ENCODE measurements around the gene IL10RA. TPM values are rescaled to one million over a fixed set of nuclear protein-coding genes. Genes with fewer than 3 reads are reported as not detected.

The IL10RA gene
- total and polyA plus RNA-seq, 4 donors: 7.9 to 52.5 (median 28.2) TPM

DNA sequence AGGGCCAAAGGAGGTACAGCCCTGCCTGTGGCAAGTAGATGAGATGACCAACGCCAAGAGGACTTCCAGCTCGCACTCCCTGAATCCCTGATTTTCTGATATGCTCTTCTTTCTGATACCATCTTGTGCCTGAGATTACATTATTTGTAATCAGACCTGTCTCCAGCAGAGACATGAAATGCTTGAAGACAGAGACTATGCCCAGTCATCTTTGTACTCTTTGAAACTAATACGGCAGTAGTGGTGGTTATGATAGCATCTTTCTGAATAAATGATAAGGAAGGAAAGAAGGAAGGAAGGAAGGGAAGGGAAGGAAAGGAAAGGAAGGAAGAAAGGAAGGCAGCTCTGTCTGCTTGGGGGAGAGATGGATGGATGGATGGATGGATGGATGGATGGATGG, 27.8 kb downstream of the IL10RA start:
- H3K9me3 ChIP-seq (ENCODE audit: control insufficient read depth in 4 of 4, insufficient read depth in 3 of 4, low read length in 3 of 4): peaks cover 0 to 11% (median 0%) of the 10 kb centered on the region in 4 donors
- no peak for DNase-seq
- H3K9ac ChIP-seq (ENCODE audit: insufficient read depth in 1 of 2, low read length in 2 of 2): no peak overlapping the region
- H3K36me3 ChIP-seq (ENCODE audit: control insufficient read depth in 4 of 4, insufficient read depth in 4 of 4, low read length in 4 of 4): no peaks in the 10 kb centered on the region
- TF ChIP-seq, protein P1, sequence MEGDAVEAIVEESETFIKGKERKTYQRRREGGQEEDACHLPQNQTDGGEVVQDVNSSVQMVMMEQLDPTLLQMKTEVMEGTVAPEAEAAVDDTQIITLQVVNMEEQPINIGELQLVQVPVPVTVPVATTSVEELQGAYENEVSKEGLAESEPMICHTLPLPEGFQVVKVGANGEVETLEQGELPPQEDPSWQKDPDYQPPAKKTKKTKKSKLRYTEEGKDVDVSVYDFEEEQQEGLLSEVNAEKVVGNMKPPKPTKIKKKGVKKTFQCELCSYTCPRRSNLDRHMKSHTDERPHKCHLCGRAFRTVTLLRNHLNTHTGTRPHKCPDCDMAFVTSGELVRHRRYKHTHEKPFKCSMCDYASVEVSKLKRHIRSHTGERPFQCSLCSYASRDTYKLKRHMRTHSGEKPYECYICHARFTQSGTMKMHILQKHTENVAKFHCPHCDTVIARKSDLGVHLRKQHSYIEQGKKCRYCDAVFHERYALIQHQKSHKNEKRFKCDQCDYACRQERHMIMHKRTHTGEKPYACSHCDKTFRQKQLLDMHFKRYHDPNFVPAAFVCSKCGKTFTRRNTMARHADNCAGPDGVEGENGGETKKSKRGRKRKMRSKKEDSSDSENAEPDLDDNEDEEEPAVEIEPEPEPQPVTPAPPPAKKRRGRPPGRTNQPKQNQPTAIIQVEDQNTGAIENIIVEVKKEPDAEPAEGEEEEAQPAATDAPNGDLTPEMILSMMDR (IDR thresholded peaks at IDR 0.05; ENCODE audit: control extremely low read depth, extremely low read depth): no peak
- no peak overlapping the region for H3K4me3 ChIP-seq
- peaks cover 0 to 9% (median 0%) of the 10 kb centered on the region in 5 donors for H3K4me1 ChIP-seq (ENCODE audit: control insufficient read depth in 5 of 5, insufficient read depth in 5 of 5, low read length in 5 of 5)
- H3K27me3 ChIP-seq (ENCODE audit: control insufficient read depth in 3 of 3, insufficient read depth in 3 of 3, low read length in 2 of 3): no peaks in the 10 kb centered on the region
- ATAC-seq (ENCODE audit: insufficient read depth, low FRiP score): no peak
- 93 to 94% methylated on average over 3 of the region's 3 CpGs for WGBS, 2 donors
- no peak overlapping the region for H3K27ac ChIP-seq (ENCODE audit: low read depth in 1 of 2, low read length in 1 of 2)

DNA sequence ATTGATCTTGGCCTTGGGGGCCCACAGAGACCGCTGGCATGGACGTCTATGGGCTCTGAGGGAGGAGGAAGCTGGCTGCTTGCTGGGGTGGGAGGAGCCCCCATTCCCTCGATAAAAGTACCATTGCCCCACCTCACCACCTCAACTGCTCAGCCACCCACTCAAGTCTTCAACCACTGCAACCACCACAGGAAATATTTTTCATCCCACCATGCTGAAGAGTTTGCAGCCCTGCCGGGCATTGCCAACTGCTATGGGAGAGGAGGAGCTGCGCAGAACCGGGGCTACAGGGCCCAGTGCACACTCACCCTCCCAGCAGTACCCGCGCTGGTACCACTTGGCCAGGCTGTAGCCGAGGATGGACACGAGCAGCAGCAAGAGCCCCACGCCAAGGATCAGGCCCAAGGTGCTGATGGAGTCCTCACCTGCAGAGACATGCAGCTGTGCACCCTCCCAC, 29.2 kb downstream of the IL10RA start:
- 56 to 60% methylated on average over 8 to 11 of the region's 11 CpGs for WGBS, 2 donors

DNA sequence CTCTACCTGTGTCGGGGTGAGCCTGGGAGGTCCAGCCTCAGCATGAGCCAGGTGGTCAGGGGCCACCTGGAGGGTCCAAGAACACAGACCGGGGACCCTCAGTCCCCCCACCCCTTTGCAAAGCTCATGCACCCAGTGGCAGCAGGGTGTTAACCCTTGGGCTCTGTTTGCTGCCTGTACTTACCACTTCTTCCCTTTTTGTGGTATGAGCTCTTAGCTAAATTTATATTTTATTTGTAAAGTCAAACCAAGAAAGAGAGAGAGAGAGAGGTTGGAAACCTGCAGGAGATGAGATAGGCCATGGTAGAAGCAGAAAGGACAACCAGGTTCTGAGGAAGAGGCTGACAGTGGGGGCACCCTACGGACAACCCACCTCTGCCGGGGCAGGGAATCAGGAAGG, 29.9 kb downstream of the IL10RA start:
- H3K27me3 ChIP-seq (ENCODE audit: control insufficient read depth in 3 of 3, insufficient read depth in 3 of 3, low read length in 2 of 3): no peaks in the 10 kb centered on the region
- 30 to 60% methylated on average over 4 of the region's 4 CpGs for WGBS, 2 donors
- DNase-seq: no peak
- no peak overlapping the region for H3K27ac ChIP-seq (ENCODE audit: low read depth in 1 of 2, low read length in 1 of 2)
- no peaks in the 10 kb centered on the region for H3K36me3 ChIP-seq (ENCODE audit: control insufficient read depth in 4 of 4, insufficient read depth in 4 of 4, low read length in 4 of 4)
- H3K4me3 ChIP-seq: no peak overlapping the region
- H3K4me1 ChIP-seq (ENCODE audit: control insufficient read depth in 5 of 5, insufficient read depth in 5 of 5, low read length in 5 of 5): peaks cover 0 to 9% (median 0%) of the 10 kb centered on the region in 5 donors
- ATAC-seq (ENCODE audit: insufficient read depth, low FRiP score): no peak
- TF ChIP-seq, protein P1 (IDR thresholded peaks at IDR 0.05; ENCODE audit: control extremely low read depth, extremely low read depth): no peak
- H3K9ac ChIP-seq (ENCODE audit: insufficient read depth in 1 of 2, low read length in 2 of 2): no peak overlapping the region
- H3K9me3 ChIP-seq (ENCODE audit: control insufficient read depth in 4 of 4, insufficient read depth in 3 of 4, low read length in 3 of 4): peaks cover 0 to 11% (median 0%) of the 10 kb centered on the region in 4 donors

More for the DNA sequence above, 29.2 kb downstream of the IL10RA start:
- Histone ChIP-seq H3K27ac (ENCODE audit: low read depth in 1 of 2, low read length in 1 of 2) (no peak overlapping the region), H3K36me3 (ENCODE audit: control insufficient read depth in 4 of 4, insufficient read depth in 4 of 4, low read length in 4 of 4) (no peaks in the 10 kb centered on the region), H3K4me1 (ENCODE audit: control insufficient read depth in 5 of 5, insufficient read depth in 5 of 5, low read length in 5 of 5) (peaks cover 0 to 9% (median 0%) of the 10 kb centered on the region in 5 donors), H3K4me3 (no peak overlapping the region), H3K27me3 (ENCODE audit: control insufficient read depth in 3 of 3, insufficient read depth in 3 of 3, low read length in 2 of 3) (no peaks in the 10 kb centered on the region), H3K9me3 (ENCODE audit: control insufficient read depth in 4 of 4, insufficient read depth in 3 of 4, low read length in 3 of 4) (peaks cover 0 to 11% (median 0%) of the 10 kb centered on the region in 4 donors), H3K9ac (ENCODE audit: insufficient read depth in 1 of 2, low read length in 2 of 2) (no peak overlapping the region)
- DNase-seq: no peak
- no peak for ATAC-seq (ENCODE audit: insufficient read depth, low FRiP score)
- TF ChIP-seq, protein P1 (IDR thresholded peaks at IDR 0.05; ENCODE audit: control extremely low read depth, extremely low read depth): no peak

DNA sequence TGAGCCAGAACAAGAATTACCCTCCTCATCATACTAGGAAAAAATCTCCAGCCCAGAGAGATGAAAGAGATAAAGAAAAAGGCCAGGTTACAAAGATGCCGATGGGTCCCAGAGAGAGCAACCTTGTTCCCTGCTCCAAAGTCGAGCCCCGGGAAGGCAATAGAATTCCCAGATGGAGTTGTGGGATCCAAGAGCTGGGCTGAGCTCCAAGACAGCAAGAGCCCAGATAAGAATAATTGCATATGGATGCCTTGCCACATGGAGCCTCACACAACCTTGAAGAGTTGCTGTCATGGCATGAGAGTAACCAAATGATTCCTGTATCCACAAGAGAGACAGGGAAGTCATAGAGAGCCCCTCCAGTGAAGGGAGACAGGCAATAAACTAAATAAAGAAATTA, 30.9 kb downstream of the IL10RA start:
- TF ChIP-seq, protein P1 (IDR thresholded peaks at IDR 0.05; ENCODE audit: control extremely low read depth, extremely low read depth): no peak
- H3K4me1 ChIP-seq (ENCODE audit: control insufficient read depth in 5 of 5, insufficient read depth in 5 of 5, low read length in 5 of 5): peaks cover 0 to 9% (median 0%) of the 10 kb centered on the region in 5 donors
- WGBS, 2 donors: 77 to 91% methylated on average over 3 of the region's 3 CpGs
- H3K27ac ChIP-seq (ENCODE audit: low read depth in 1 of 2, low read length in 1 of 2): no peak overlapping the region
- ATAC-seq (ENCODE audit: insufficient read depth, low FRiP score) (no peak), DNase-seq (no peak)
- H3K36me3 ChIP-seq (ENCODE audit: control insufficient read depth in 4 of 4, insufficient read depth in 4 of 4, low read length in 4 of 4): no peaks in the 10 kb centered on the region
- no peaks in the 10 kb centered on the region for H3K27me3 ChIP-seq (ENCODE audit: control insufficient read depth in 3 of 3, insufficient read depth in 3 of 3, low read length in 2 of 3)
- no peak overlapping the region for H3K9ac ChIP-seq (ENCODE audit: insufficient read depth in 1 of 2, low read length in 2 of 2)
- no peak overlapping the region for H3K4me3 ChIP-seq
- peaks cover 0 to 11% (median 0%) of the 10 kb centered on the region in 4 donors for H3K9me3 ChIP-seq (ENCODE audit: control insufficient read depth in 4 of 4, insufficient read depth in 3 of 4, low read length in 3 of 4)

Measured in lung (tissue), 12 donors.